Right lobe of liver (tissue), 4 donors: ENCODE results near the gene PRF1.

Experiments used
- POLR2A ChIP-seq: fragments of 450-650 bp; IDR thresholded peaks from one replicate; pipeline ENCODE4 v1.6.1; 2017; ENCODE audit warnings: antibody characterized with exemption, mild to moderate bottlenecking
- TF ChIP-seq, protein P1 (sequence below), 4 donors: fragments of 200-600 bp in 3 of 4; fragments of 450-650 bp in 1 of 4; IDR thresholded peaks; one replicate each; pipeline versions ENCODE4 v1.5.1 to v1.8.0; 2016 to 2022; ENCODE audit warnings: antibody characterized with exemption in 4 of 4, mild to moderate bottlenecking in 2 of 4
- donor health status: DM: no; HTN: no; CAD: no.
- donor health status: DM: no; HTN: no; CAD: no.
- donor health status: DM: no; HTN: yes; CAD: no.

DNA sequence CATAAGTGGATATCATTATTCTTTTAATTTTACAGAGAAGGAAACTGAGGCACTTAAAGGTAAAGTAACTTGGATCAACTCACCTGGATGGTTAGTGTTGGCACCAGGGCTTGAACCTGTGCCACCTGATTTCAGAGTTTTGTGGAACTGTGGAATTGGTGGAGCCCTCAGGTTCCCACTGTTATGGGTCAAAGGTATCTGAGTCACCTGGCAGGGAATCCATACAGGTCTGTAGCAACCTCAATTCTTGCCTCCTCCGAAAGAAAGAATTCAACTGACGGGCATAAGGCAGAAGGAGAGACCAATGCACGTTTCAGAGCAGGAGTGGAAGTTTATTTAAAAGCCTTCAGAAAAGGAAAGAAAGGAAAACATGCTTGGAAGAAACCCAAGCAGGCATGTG, 44.5 kb upstream of the PRF1 start:
- TF ChIP-seq, protein P1, sequence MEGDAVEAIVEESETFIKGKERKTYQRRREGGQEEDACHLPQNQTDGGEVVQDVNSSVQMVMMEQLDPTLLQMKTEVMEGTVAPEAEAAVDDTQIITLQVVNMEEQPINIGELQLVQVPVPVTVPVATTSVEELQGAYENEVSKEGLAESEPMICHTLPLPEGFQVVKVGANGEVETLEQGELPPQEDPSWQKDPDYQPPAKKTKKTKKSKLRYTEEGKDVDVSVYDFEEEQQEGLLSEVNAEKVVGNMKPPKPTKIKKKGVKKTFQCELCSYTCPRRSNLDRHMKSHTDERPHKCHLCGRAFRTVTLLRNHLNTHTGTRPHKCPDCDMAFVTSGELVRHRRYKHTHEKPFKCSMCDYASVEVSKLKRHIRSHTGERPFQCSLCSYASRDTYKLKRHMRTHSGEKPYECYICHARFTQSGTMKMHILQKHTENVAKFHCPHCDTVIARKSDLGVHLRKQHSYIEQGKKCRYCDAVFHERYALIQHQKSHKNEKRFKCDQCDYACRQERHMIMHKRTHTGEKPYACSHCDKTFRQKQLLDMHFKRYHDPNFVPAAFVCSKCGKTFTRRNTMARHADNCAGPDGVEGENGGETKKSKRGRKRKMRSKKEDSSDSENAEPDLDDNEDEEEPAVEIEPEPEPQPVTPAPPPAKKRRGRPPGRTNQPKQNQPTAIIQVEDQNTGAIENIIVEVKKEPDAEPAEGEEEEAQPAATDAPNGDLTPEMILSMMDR (IDR thresholded peaks at IDR 0.05): no peak
- TF ChIP-seq POLR2A: no peak
